Hepatocyte (in vitro differentiated cells): Measurements from ENCODE around the gene MSANTD1. TPM values are rescaled to one million over a fixed set of nuclear protein-coding genes. Genes with fewer than 3 reads are reported as not detected.

Source experiments
- DNase-seq: peaks from one replicate; pipeline ENCODE4 v3.0.0-alpha.2; 2016; ENCODE audit warnings: low spot score
- H2AFZ ChIP-seq: fragments of 200-600 bp; sonication (generic); 2 replicates; pipeline ENCODE4 v1.6.0; 2016; ENCODE audit warnings: antibody characterized with exemption, mild to moderate bottlenecking
- H3K27ac ChIP-seq: fragments of 200-600 bp; sonication (generic); 2 replicates; pipeline ENCODE4 v1.5.1; 2016; ENCODE audit warnings: mild to moderate bottlenecking
- H3K27me3 ChIP-seq: fragments of 200-600 bp; sonication (generic); 2 replicates; pipeline ENCODE4 v1.6.1; 2016
- H3K36me3 ChIP-seq: fragments of 200-600 bp; sonication (generic); replicated peaks from 2 replicates; pipeline ENCODE4 v1.5.1; 2016; ENCODE audit warnings: low read depth; ENCODE audit not compliant: insufficient read depth
- H3K4me1 ChIP-seq: fragments of 200-600 bp; sonication (generic); 2 replicates; pipeline ENCODE4 v1.5.1; 2016; ENCODE audit warnings: mild to moderate bottlenecking, moderate library complexity; ENCODE audit not compliant: insufficient read depth
- H3K4me2 ChIP-seq: fragments of 200-600 bp; sonication (generic); 2 replicates; pipeline ENCODE4 v1.6.0; 2016
- H3K4me3 ChIP-seq: fragments of 200-600 bp; sonication (generic); 2 replicates; pipeline ENCODE4 v1.5.1; 2016; ENCODE audit warnings: mild to moderate bottlenecking
- H3K79me2 ChIP-seq: fragments of 200-600 bp; sonication (generic); 2 replicates; pipeline ENCODE4 v1.6.0; 2017; ENCODE audit warnings: mild to moderate bottlenecking
- H3K9me2 ChIP-seq: fragments of 200-600 bp; sonication (generic); replicated peaks from 2 replicates; pipeline ENCODE4 v1.6.0; 2017; ENCODE audit warnings: mild to moderate bottlenecking; ENCODE audit not compliant: insufficient read depth
- H3K9me3 ChIP-seq: fragments of 200-600 bp; sonication (generic); 2 replicates; pipeline ENCODE4 v1.5.1; 2016; ENCODE audit warnings: low read depth, mild to moderate bottlenecking
- H4K20me1 ChIP-seq: fragments of 200-600 bp; sonication (generic); 2 replicates; pipeline ENCODE4 v1.6.0; 2016; ENCODE audit warnings: mild to moderate bottlenecking; ENCODE audit not compliant: insufficient read depth, poor library complexity, severe bottlenecking
- CTCF ChIP-seq: fragments of 200-600 bp; sonication (generic); IDR thresholded peaks from 2 replicates; pipeline ENCODE4 v1.5.1; 2016; ENCODE audit warnings: antibody characterized with exemption, mild to moderate bottlenecking; ENCODE audit not compliant: poor library complexity
- EZH2 ChIP-seq: fragments of 200-600 bp; sonication (generic); IDR thresholded peaks from 2 replicates; pipeline ENCODE4 v1.6.1; 2016; ENCODE audit warnings: antibody characterized with exemption, mild to moderate bottlenecking, borderline replicate concordance
- EZH2phosphoT487 ChIP-seq: fragments of 200-600 bp; sonication (generic); IDR thresholded peaks from one replicate; pipeline ENCODE4 v1.6.1; 2018; ENCODE audit warnings: antibody characterized with exemption, mild to moderate bottlenecking, low read depth, moderate library complexity; ENCODE audit not compliant: unreplicated experiment, severe bottlenecking
- WGBS: methylation state at CpG from one replicate; pipeline ENCODE4 v1.1.6; 2016; ENCODE audit warnings: low lambda C conversion rate; ENCODE audit errors: missing lambda C conversion rate; 5-methylcytosine and 5-hydroxymethylcytosine counted together
- polyA plus RNA-seq: library from polyadenylated mRNA; unstranded; fragments of >200 nt; fragmentation: Nextera tagmentation; extraction: Ambion mirVana; gene quantifications from 2 replicates; pipeline ENCODE4 v1.2.1, GENCODE V29; 2016
- total RNA-seq: library from RNA; depleted of rRNA; stranded (reverse); fragments of >200 nt; gene quantifications from 2 replicates; pipeline ENCODE4 v1.2.3, GENCODE V29; 2014

MSANTD1 gene
- total and polyA plus RNA-seq, 2 experiments from 2014 or later, result 0.51 to 0.57 TPM

- Histone ChIP-seq H3K27me3 (no peaks in the 10 kb centered on the region), H4K20me1 (no peaks in the 10 kb centered on the region), H3K4me1 (no peaks in the 10 kb centered on the region), H2AFZ (no peak overlapping the region), H3K4me2 (no peak overlapping the region), H3K27ac (no peak overlapping the region), H3K9me3 (no peaks in the 10 kb centered on the region), H3K4me3 (no peak overlapping the region), H3K36me3 (no peaks in the 10 kb centered on the region), H3K9me2 (no peaks in the 10 kb centered on the region), H3K79me2 (no peaks in the 10 kb centered on the region)
- no peak for TF ChIP-seq CTCF
- no peak for TF ChIP-seq EZH2phosphoT487
- TF ChIP-seq EZH2, result no peak
- DNase-seq, result peak; percentile 2
- 86% methylated on average over 16 of the region's 17 CpGs for WGBS
Measured at GRCh38 chr4:3268395-3269104, 19.6 kb downstream of the MSANTD1 start.

DNA sequence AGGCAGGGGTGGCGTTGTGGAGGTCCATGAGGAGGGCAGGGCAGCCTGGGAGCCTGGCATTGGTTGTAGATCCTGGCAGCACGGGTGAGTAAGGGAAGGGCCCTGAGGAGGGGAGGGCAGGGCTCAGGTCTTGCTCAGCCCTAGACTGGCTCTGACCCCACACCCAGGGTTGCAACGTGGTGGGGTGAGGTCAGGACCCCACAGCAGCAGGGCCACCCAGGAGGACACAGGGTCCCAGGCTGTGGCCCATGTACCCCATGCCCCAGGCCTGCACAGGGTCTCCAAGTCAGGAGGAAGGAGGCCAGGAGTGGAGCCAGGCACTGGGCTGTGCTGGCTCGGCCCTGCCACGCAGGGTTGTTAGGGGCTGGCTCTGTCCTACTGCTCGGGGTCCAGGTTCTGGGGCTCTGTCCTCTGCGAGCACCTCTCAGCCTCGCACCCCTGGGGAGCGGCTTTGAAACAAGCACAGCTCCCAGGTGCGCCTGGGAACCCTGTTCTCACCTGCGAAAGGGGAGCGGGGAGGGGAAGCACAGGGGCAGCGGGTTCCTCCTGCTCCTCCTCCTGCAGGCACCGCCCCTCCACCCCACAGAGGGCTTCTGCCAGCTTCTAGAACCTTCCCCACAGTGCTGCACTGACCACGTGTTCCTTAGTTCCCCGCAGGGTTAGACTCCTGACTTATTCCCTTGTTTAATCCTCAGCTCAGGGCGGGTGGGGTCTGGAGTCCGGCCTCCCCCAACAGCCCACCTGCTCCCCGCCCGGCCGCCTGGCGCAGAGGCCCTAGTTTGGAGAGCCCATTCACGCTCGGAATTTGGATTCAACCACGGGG is 20.4 kb downstream of the MSANTD1 start:
- peak; percentile 4 for DNase-seq

GRCh38 chr4:3269991-3270611 is 21.1 kb downstream of the MSANTD1 start:
- no peaks in the 10 kb centered on the region for H3K79me2 ChIP-seq
- no peaks in the 10 kb centered on the region for H3K27me3 ChIP-seq
- peak; percentile 3 for DNase-seq
- H3K9me2 ChIP-seq, result no peaks in the 10 kb centered on the region
- H4K20me1 ChIP-seq, result no peaks in the 10 kb centered on the region
- H3K27ac ChIP-seq, result no peak overlapping the region
- H3K36me3 ChIP-seq, result no peaks in the 10 kb centered on the region
- H3K4me3 ChIP-seq, result no peak overlapping the region
- no peak overlapping the region for H2AFZ ChIP-seq
- no peak for TF ChIP-seq EZH2
- no peak for TF ChIP-seq CTCF
- no peak for TF ChIP-seq EZH2phosphoT487
- no peak overlapping the region for H3K4me2 ChIP-seq
- no peaks in the 10 kb centered on the region for H3K9me3 ChIP-seq
- WGBS, result 86% methylated on average over 16 of the region's 17 CpGs
- H3K4me1 ChIP-seq, result no peaks in the 10 kb centered on the region

More for the DNA sequence above, 20.4 kb downstream of the MSANTD1 start:
- H3K27ac ChIP-seq, result no peak overlapping the region
- 93% methylated on average over 22 of the region's 25 CpGs for WGBS
- no peaks in the 10 kb centered on the region for H3K27me3 ChIP-seq
- H3K4me1 ChIP-seq, result no peaks in the 10 kb centered on the region
- H4K20me1 ChIP-seq, result no peaks in the 10 kb centered on the region
- H3K9me2 ChIP-seq, result no peaks in the 10 kb centered on the region
- TF ChIP-seq EZH2phosphoT487 (no peak), CTCF (no peak), EZH2 (no peak)
- no peaks in the 10 kb centered on the region for H3K36me3 ChIP-seq
- no peaks in the 10 kb centered on the region for H3K79me2 ChIP-seq
- no peak overlapping the region for H3K4me3 ChIP-seq
- no peak overlapping the region for H2AFZ ChIP-seq
- H3K4me2 ChIP-seq, result no peak overlapping the region
- no peaks in the 10 kb centered on the region for H3K9me3 ChIP-seq
